Right lobe of liver (tissue), 6 donors: ENCODE results near the gene PPOX. TPM values are rescaled to one million over a fixed set of nuclear protein-coding genes. Genes with fewer than 3 reads are reported as not detected.

ENCODE experiments used
- ATAC-seq, 4 donors: fragments of 200-7000 bp; cut with Tn5 transposase; one replicate each; pipeline ENCODE4 v1.9.1; 2020; ENCODE audit warnings: mild to moderate bottlenecking in 4 of 4, moderate library complexity in 4 of 4
- DNase-seq, 3 donors: peaks; one replicate each; pipeline ENCODE4 v3.0.0-alpha.2; 2020
- H3K27ac ChIP-seq, 3 donors: fragments of 200-600 bp; one replicate each; pipeline ENCODE4 v1.8.0; 2022
- H3K27me3 ChIP-seq, 2 donors: fragments of 200-600 bp; one replicate each; pipeline ENCODE4 v1.8.0; 2022
- H3K36me3 ChIP-seq, 4 donors: fragments of 200-600 bp; sonication (generic) in 1 of 4; one replicate each; pipeline versions ENCODE4 v1.5.1 to v1.8.0; 2017 to 2022; ENCODE audit warnings: control low read depth in 1 of 4
- H3K4me1 ChIP-seq, 4 donors: fragments of 200-600 bp; sonication (generic) in 1 of 4; one replicate each; pipeline versions ENCODE4 v1.5.1 to v1.8.0; 2017 to 2022; ENCODE audit warnings: control low read depth in 1 of 4
- H3K4me3 ChIP-seq, 3 donors: fragments of 200-600 bp; one replicate each; pipeline ENCODE4 v1.8.0; 2022
- H3K9me3 ChIP-seq, 4 donors: fragments of 200-600 bp; sonication (generic) in 1 of 4; one replicate each; pipeline versions ENCODE4 v1.5.1 to v1.8.0; 2017 to 2022; ENCODE audit warnings: control low read depth in 1 of 4
- POLR2A ChIP-seq: fragments of 450-650 bp; IDR thresholded peaks from one replicate; pipeline ENCODE4 v1.6.1; 2017; ENCODE audit warnings: antibody characterized with exemption, mild to moderate bottlenecking
- WGBS: methylation state at CpG from one replicate; pipeline ENCODE4 v1.1.6; 2018; ENCODE audit warnings: low coverage, low lambda C conversion rate; ENCODE audit not compliant: insufficient coverage; ENCODE audit errors: missing lambda C conversion rate; 5-methylcytosine and 5-hydroxymethylcytosine counted together
- intact Hi-C, 2 donors: fragments of 100-400 bp; cut with DNase I; formaldehyde crosslinking; loops; one replicate each; pipeline versions ENCODE4 v1.11.2 to v1.14.1; 2022
- total RNA-seq, 6 experiments: library from RNA; depleted of rRNA in 2 of 6; stranded (reverse); fragments of >200 nt in 2 of 6; fragmentation: NEBNext Ultra II Directional in 3 of 6; extraction: Animal tissue kit (Norgen Biotek cat#: 25700) in 3 of 6; gene quantifications; one replicate each; pipeline versions ENCODE4 v1.1.0 to v1.2.4, GENCODE V29; 2016 to 2023
- TF ChIP-seq, protein P1 (sequence below), 4 donors: fragments of 200-600 bp in 3 of 4; fragments of 450-650 bp in 1 of 4; IDR thresholded peaks; one replicate each; pipeline versions ENCODE4 v1.5.1 to v1.8.0; 2016 to 2022; ENCODE audit warnings: antibody characterized with exemption in 4 of 4, mild to moderate bottlenecking in 2 of 4
- donor health status: DM: no; HTN: yes; CAD: no.
- donor health status: DM: no; HTN: no; CAD: no.
- donor health status: DM: no; HTN: no; CAD: no.
- donor health status: DM: no; HTN: yes; CAD: no.
- donor health status: DM: no; HTN: yes; CAD: no.

The PPOX gene
- total RNA-seq, 6 experiments from 2014 or later: 7.6 to 14.3 (median 9.5) TPM

DNA sequence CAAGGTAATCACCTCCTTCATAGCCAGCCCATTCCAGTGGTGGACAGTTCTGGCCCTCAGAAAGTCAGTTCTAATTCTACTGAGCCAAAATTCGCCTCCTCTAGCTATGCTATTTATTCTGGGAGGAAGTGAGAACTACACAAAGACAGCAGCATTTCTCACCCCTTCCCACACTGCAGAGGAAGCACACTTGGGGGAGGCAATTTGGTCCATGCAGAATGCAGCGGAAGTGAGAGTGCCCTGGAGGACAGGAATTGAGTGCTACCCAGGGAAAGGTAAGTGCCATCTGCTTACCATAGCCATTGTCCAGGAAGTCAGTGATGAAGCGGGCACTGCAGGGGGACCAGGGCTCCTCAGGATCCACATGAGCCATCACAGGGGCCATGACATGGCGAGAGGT is 28.9 kb downstream of the PPOX start:
- no peak overlapping the region for H3K27ac ChIP-seq
- intact Hi-C loops: loop anchor here (10.0 kb wide), 2 partner anchors 180 to 190 kb away; no protein-coding TSS in a partner anchor
- no peaks in the 10 kb centered on the region for H3K36me3 ChIP-seq
- 61% methylated on average over 2 of the region's 4 CpGs for WGBS
- DNase-seq (no peak), ATAC-seq (no peak)
- no peak overlapping the region for H3K4me3 ChIP-seq
- no peak for TF ChIP-seq POLR2A
- TF ChIP-seq, protein P1, sequence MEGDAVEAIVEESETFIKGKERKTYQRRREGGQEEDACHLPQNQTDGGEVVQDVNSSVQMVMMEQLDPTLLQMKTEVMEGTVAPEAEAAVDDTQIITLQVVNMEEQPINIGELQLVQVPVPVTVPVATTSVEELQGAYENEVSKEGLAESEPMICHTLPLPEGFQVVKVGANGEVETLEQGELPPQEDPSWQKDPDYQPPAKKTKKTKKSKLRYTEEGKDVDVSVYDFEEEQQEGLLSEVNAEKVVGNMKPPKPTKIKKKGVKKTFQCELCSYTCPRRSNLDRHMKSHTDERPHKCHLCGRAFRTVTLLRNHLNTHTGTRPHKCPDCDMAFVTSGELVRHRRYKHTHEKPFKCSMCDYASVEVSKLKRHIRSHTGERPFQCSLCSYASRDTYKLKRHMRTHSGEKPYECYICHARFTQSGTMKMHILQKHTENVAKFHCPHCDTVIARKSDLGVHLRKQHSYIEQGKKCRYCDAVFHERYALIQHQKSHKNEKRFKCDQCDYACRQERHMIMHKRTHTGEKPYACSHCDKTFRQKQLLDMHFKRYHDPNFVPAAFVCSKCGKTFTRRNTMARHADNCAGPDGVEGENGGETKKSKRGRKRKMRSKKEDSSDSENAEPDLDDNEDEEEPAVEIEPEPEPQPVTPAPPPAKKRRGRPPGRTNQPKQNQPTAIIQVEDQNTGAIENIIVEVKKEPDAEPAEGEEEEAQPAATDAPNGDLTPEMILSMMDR (IDR thresholded peaks at IDR 0.05): no peak
- peaks cover 0 to 19% (median 13%) of the 10 kb centered on the region in 4 donors for H3K4me1 ChIP-seq
- H3K27me3 ChIP-seq: no peaks in the 10 kb centered on the region
- H3K9me3 ChIP-seq: no peaks in the 10 kb centered on the region

DNA sequence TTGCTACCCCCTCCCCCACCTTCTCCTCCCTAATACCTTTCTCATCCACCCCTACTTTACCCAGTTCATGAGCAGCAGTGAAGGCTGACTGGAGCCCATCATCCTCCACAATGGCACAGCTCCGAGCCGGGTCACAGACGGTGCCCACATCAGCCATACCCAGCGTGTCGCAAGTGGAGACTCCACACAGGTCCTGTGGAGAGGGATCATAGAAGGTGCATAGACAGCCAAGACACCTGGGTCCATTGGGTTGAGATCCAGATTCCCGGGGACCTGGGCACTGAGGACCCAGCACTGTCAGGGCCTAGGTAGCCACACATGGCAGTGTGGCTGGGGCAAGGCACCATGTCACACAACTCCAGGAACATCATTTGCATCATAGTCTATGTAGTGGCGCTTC is 29.9 kb downstream of the PPOX start:
- intact Hi-C loops: loop anchor here (10.0 kb wide), 2 partner anchors 179 to 189 kb away; no protein-coding TSS in a partner anchor
- WGBS: 100% methylated on average over 4 of the region's 7 CpGs
- H3K9me3 ChIP-seq: no peaks in the 10 kb centered on the region
- TF ChIP-seq, protein P1 (IDR thresholded peaks at IDR 0.05): no peak
- TF ChIP-seq POLR2A: no peak
- H3K27ac ChIP-seq: peak overlapping the region in 1 of 3 donors; percentile 55
- H3K36me3 ChIP-seq: no peaks in the 10 kb centered on the region
- ATAC-seq (no peak), DNase-seq (no peak)
- peaks cover 0 to 26% (median 15%) of the 10 kb centered on the region in 4 donors for H3K4me1 ChIP-seq
- H3K4me3 ChIP-seq: peak overlapping the region in 1 of 3 donors; percentile 38
- H3K27me3 ChIP-seq: no peaks in the 10 kb centered on the region

DNA sequence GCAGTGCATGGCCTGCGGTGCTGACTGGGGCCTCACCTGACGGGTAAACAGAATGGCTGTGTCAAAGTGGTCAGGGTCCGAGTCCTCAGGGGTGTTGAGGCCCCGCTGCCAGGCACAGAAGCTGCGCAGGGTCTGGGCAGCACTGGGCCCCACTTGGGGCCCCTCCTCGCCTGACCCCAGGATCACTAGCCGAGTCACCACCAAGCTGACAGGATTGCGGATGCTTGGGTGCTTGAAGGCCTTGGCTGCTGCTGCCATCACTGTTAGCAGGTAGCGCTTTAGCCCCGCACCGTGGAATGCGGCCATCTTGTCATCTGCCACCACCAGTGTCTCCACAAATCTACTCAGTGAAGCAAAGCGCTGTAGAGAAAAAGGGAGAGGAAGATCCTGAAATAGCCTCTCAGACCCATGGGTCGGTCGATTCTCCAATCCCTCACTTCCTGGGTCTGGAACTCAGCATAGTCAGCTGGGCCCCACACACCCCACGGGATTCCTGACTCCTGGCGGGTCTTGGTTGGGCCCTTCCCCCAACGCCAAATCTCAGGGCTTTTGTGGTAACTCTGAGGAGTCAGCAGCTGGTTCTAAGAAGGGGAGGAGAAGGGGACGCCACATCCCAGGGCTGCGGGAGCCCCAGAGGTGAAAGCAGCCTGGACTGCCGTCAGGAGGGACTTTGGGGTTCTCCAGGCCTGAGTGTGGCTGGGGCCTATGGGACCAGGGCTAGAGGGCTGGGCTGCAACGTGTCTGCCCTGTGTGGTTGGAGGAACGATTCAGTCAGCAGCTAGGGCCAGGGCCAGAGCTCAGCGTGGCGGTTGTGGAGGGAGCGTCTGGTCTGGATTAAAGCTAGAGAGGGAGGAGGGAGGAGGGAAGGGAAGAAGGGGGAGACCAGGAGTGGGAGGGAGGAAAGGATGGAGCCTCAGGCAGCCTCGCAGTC is 30.6 kb downstream of the PPOX start:
- H3K4me1 ChIP-seq: peaks cover 0 to 31% (median 19%) of the 10 kb centered on the region in 4 donors
- H3K4me3 ChIP-seq: peak overlapping the region in 1 of 3 donors; percentile 38
- WGBS: 55% methylated on average over 8 of the region's 27 CpGs
- ATAC-seq (no peak), DNase-seq (no peak)
- no peaks in the 10 kb centered on the region for H3K9me3 ChIP-seq
- H3K27ac ChIP-seq: peak overlapping the region; percentile 36 to 95 (median 55)
- TF ChIP-seq POLR2A: peak; percentile 8
- TF ChIP-seq, protein P1 (IDR thresholded peaks at IDR 0.05): no peak
- H3K36me3 ChIP-seq: no peaks in the 10 kb centered on the region
- intact Hi-C loops: loop anchor here (10.0 kb wide), 2 partner anchors 178 to 188 kb away; no protein-coding TSS in a partner anchor
- no peaks in the 10 kb centered on the region for H3K27me3 ChIP-seq

DNA sequence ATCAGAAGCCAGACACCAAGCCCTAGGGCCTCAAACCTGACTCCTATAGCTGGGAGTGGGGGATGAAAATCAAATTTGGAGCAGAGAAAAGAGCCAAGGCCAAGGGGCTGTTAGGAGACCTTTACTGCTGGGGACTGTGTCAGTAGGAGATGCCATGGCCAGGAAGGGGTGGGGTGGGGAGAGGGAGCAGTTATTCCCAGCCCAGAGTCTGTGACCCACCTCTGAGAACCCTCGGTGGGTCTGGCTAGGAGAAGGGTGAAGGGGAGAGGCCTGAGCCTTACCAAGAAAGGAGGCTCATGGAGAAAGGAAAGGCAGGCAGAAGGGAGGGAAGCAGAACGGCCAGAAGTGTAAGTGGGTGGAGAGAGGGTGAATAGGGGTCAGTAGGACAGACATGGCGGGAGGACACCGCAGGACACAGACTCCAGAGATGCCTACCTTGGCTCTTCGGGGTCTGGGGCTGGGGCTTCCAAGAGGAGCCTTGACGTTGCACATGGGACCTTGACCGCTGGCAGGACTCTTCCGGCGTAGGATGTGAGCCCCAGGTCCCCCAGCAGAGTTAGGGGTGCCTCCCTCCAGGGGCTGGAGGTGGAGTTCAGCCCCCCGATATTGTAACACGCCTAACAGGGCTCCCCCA is 31.5 kb downstream of the PPOX start:
- H3K27me3 ChIP-seq: no peaks in the 10 kb centered on the region
- peak overlapping the region; percentile 36 to 95 (median 55) for H3K27ac ChIP-seq
- TF ChIP-seq, protein P1 (IDR thresholded peaks at IDR 0.05): no peak
- no peak for TF ChIP-seq POLR2A
- no peaks in the 10 kb centered on the region for H3K36me3 ChIP-seq
- ATAC-seq: no peak
- no peak for DNase-seq
- WGBS: 55% methylated on average over 4 of the region's 11 CpGs
- intact Hi-C loops: loop anchor here (10.0 kb wide), 2 partner anchors 177 to 187 kb away; no protein-coding TSS in a partner anchor
- peaks cover 0 to 30% (median 18%) of the 10 kb centered on the region in 4 donors for H3K4me1 ChIP-seq
- peak overlapping the region; percentile 19 to 38 (median 23) for H3K4me3 ChIP-seq
- H3K9me3 ChIP-seq: no peaks in the 10 kb centered on the region
